GM12878 (cell line): ENCODE results near the gene ARHGAP12. TPM values are rescaled to one million over a fixed set of nuclear protein-coding genes. Genes with fewer than 3 reads are reported as not detected.

Experiments used
- ATAC-seq: fragments of 200-7000 bp; cut with Tn5 transposase; 3 replicates; pipeline ENCODE4 v1.9.1; 2020; ENCODE audit warnings: mild to moderate bottlenecking, moderate library complexity
- BruUV-seq: library from RNA; stranded (reverse); fragments of 400-500 nt; replicated peaks from 2 replicates; lab custom pipeline; 2021; lab: Mats Ljungman, UMichigan
- CTCF ChIA-PET: fragments of 300-600 bp; sonication (Branson Sonifier 250); formaldehyde crosslinking; extraction: SDS; loops from one replicate; lab custom pipeline; 2021; ENCODE audit warnings: inconsistent platforms; lab: Yijun Ruan, JAX
- POLR2A ChIA-PET: fragments of 350-600 bp; formaldehyde crosslinking; extraction: SDS; loops from one replicate; lab custom pipeline; 2021; ENCODE audit warnings: inconsistent platforms; lab: Charles Lee
- RAD21 ChIA-PET: fragments of 300-600 bp; sonication (Branson Sonifier 250); formaldehyde crosslinking; loops from one replicate; lab custom pipeline; 2023; ENCODE audit warnings: antibody characterized with exemption; ENCODE audit not compliant: unreplicated experiment; lab: Charles Lee
- SMC1A ChIA-PET: fragments of 300-600 bp; sonication (Branson Sonifier 250); formaldehyde crosslinking; loops from one replicate; lab custom pipeline; 2023; ENCODE audit not compliant: unreplicated experiment, uncharacterized antibody; lab: Charles Lee
- DNase-seq: peaks from one replicate; pipeline ENCODE4 v3.0.0-alpha.2; 2011; ENCODE audit warnings: low read depth, low spot score
- FAIRE-seq: peaks from 3 replicates; lab custom pipeline; 2011; peaks lifted over from hg19 to GRCh38; lab: Jason Lieb, UNC
- H2AFZ ChIP-seq: 2 replicates; pipeline ENCODE4 v1.6.0; 2011; ENCODE audit warnings: low read depth, low read length, control low read depth; ENCODE audit not compliant: control insufficient read depth
- H3K27ac ChIP-seq: 2 replicates; pipeline ENCODE4 v1.5.1; 2011; ENCODE audit warnings: control low read depth; ENCODE audit not compliant: control insufficient read depth, insufficient read depth
- H3K27me3 ChIP-seq, 2 experiments: replicated peaks in 1 of 2; 2 replicates each; pipeline versions ENCODE4 v1.6.0 to v1.6.1; 2011; ENCODE audit warnings: low read length in 1 of 2; ENCODE audit not compliant: control insufficient read depth in 2 of 2, insufficient read depth in 2 of 2
- H3K36me3 ChIP-seq, 2 experiments: 2 replicates each; pipeline ENCODE4 v1.5.1; 2011; ENCODE audit warnings: low read length in 1 of 2; ENCODE audit not compliant: control insufficient read depth in 2 of 2, insufficient read depth in 2 of 2
- H3K4me1 ChIP-seq: 2 replicates; pipeline ENCODE4 v1.6.1; 2011; ENCODE audit warnings: mild to moderate bottlenecking, low read length, moderate library complexity, mixed read lengths; ENCODE audit not compliant: control insufficient read depth, insufficient read depth
- H3K4me2 ChIP-seq: 2 replicates; pipeline ENCODE4 v1.6.0; 2011; ENCODE audit warnings: control low read depth; ENCODE audit not compliant: control insufficient read depth, insufficient read depth
- H3K4me3 ChIP-seq: fragments of 200-600 bp; sonication (generic); 2 replicates; pipeline ENCODE4 v1.5.1; 2016
- H3K79me2 ChIP-seq: 2 replicates; pipeline ENCODE4 v1.6.0; 2011; ENCODE audit warnings: low read length; ENCODE audit not compliant: control insufficient read depth, insufficient read depth
- H3K9ac ChIP-seq: 2 replicates; pipeline ENCODE4 v1.8.0; 2011; ENCODE audit warnings: low read length, control low read depth, mixed read lengths; ENCODE audit not compliant: control insufficient read depth, insufficient read depth
- H3K9me3 ChIP-seq: replicated peaks from 3 replicates; pipeline ENCODE4 v1.5.1; 2011; ENCODE audit warnings: mild to moderate bottlenecking, low read length; ENCODE audit not compliant: control insufficient read depth, insufficient read depth
- H4K20me1 ChIP-seq: 2 replicates; pipeline ENCODE4 v1.6.0; 2011; ENCODE audit not compliant: control insufficient read depth, insufficient read depth
- CBX5 ChIP-seq: sonication (generic); IDR thresholded peaks from 2 replicates; pipeline ENCODE4 v1.6.1; 2016; ENCODE audit warnings: low read depth, moderate library complexity, mild to moderate bottlenecking, inconsistent platforms
- RAD21 ChIP-seq: IDR thresholded peaks from 2 replicates; pipeline ENCODE4 v1.6.1; 2011; ENCODE audit warnings: mild to moderate bottlenecking, low read depth, low read length, moderate library complexity; ENCODE audit not compliant: insufficient read depth
- SMC3 ChIP-seq: IDR thresholded peaks from 2 replicates; pipeline ENCODE4 v1.6.1; 2011; ENCODE audit warnings: low read length, improper control_type of control experiment, borderline replicate concordance
- SPI1 ChIP-seq: IDR thresholded peaks from 2 replicates; pipeline ENCODE4 v1.6.1; 2011; ENCODE audit warnings: low read depth, mild to moderate bottlenecking, low read length, moderate library complexity, borderline replicate concordance; ENCODE audit not compliant: insufficient read depth
- YY1 ChIP-seq: IDR thresholded peaks from 2 replicates; pipeline ENCODE4 v1.6.1; 2011; ENCODE audit warnings: low read depth, mild to moderate bottlenecking, low read length
- ZNF24 ChIP-seq: fragments of 450-650 bp; IDR thresholded peaks from 2 replicates; pipeline ENCODE4 v1.6.1; 2017; ENCODE audit warnings: antibody characterized with exemption, mild to moderate bottlenecking
- WGBS: methylation state at CpG from one replicate; pipeline ENCODE4 v1.1.6; 2016; ENCODE audit warnings: low lambda C conversion rate; ENCODE audit not compliant: insufficient replicate concordance, insufficient coverage; ENCODE audit errors: missing lambda C conversion rate; 5-methylcytosine and 5-hydroxymethylcytosine counted together
- in situ Hi-C: fragments of 300-500 bp; cut with MboI; formaldehyde crosslinking; loops from 9 replicates; pipeline ENCODE4 v1.14.3; 2018; ENCODE audit warnings: mixed read lengths
- intact Hi-C: fragments of 100-400 bp; cut with micrococcal nuclease; formaldehyde crosslinking; loops from one replicate; pipeline ENCODE4 v1.14.2; 2022; ENCODE audit not compliant: unreplicated experiment
- polyA plus RNA-seq, 11 experiments: library from polyadenylated mRNA; depleted of rRNA in 4 of 11; unstranded in 6 of 11; stranded (reverse) in 5 of 11; fragments of >200 nt; fragmentation: Nextera tagmentation in 4 of 11; fragmentation: Illumina TruSeq in 1 of 11; extraction: Ambion mirVana in 4 of 11; extraction: Trizol in 1 of 11; gene quantifications; 1 replicate in 1 of 11; 2 replicates in 10 of 11; pipeline versions ENCODE4 v1.2.1 to v1.2.3, GENCODE V29; 2011 to 2016; ENCODE audit warnings: inconsistent platforms in 2 of 11, missing spikeins in 2 of 11, low read depth in 1 of 11
- total RNA-seq, 4 experiments: library from RNA; depleted of rRNA in 3 of 4; stranded (reverse); fragments of >200 nt in 3 of 4; fragmentation: Illumina TruSeq in 1 of 4; extraction: Trizol in 1 of 4; gene quantifications; 2 replicates each; pipeline versions ENCODE4 v1.2.1 to v1.2.3, GENCODE V29; 2013 to 2021
- TF ChIP-seq, protein P1 (sequence below): fragments of 450-650 bp; IDR thresholded peaks from 2 replicates; pipeline ENCODE4 v1.6.1; 2018; ENCODE audit warnings: mild to moderate bottlenecking, low read depth, moderate library complexity; ENCODE audit not compliant: partially characterized antibody
- TF ChIP-seq, protein P2 (sequence below), 3 experiments: IDR thresholded peaks in 2 of 3; conservative IDR thresholded peaks in 1 of 3; 2 replicates each; pipeline ENCODE4 v1.5.1; 2011; ENCODE audit warnings: low read depth in 3 of 3, low read length in 3 of 3, mild to moderate bottlenecking in 3 of 3, control low read depth in 2 of 3, moderate library complexity in 2 of 3, inconsistent platforms in 1 of 3, mixed read lengths in 1 of 3; ENCODE audit not compliant: control insufficient read depth in 2 of 3, insufficient read depth in 1 of 3; ENCODE audit errors: extremely low read depth in 1 of 3

The ARHGAP12 gene
- total and polyA plus RNA-seq, 10 of the 15 experiments (the other 5 are each of a cell fraction or from before 2014, with no cell fraction given), result 5.4 to 15.6 (median 8.5) TPM

DNA sequence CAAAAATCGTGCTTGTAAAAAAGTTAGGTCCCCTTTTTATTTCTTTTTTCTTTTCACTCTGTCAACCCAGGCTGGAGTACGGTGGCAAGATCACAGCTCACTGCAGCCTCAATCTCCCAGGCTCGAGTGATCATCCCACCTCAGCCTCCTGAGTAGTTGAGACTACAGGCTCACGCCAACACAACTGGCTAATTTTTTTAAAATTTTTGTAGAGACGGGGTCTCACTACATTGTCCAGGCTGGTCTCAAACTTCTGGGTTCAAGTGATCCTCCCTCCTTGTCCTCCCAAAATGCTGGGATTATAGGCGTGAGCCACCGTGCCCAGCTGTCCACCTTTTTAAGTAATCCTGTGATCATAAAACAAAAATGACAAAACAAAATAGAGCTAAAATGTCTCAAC is 19.4 kb upstream of the ARHGAP12 start (continued):
- TF ChIP-seq, protein P1, sequence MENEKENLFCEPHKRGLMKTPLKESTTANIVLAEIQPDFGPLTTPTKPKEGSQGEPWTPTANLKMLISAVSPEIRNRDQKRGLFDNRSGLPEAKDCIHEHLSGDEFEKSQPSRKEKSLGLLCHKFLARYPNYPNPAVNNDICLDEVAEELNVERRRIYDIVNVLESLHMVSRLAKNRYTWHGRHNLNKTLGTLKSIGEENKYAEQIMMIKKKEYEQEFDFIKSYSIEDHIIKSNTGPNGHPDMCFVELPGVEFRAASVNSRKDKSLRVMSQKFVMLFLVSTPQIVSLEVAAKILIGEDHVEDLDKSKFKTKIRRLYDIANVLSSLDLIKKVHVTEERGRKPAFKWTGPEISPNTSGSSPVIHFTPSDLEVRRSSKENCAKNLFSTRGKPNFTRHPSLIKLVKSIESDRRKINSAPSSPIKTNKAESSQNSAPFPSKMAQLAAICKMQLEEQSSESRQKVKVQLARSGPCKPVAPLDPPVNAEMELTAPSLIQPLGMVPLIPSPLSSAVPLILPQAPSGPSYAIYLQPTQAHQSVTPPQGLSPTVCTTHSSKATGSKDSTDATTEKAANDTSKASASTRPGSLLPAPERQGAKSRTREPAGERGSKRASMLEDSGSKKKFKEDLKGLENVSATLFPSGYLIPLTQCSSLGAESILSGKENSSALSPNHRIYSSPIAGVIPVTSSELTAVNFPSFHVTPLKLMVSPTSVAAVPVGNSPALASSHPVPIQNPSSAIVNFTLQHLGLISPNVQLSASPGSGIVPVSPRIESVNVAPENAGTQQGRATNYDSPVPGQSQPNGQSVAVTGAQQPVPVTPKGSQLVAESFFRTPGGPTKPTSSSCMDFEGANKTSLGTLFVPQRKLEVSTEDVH, result no peak
- TF ChIP-seq ZNF24, result no peak
- TF ChIP-seq, all 136 proteins: peak for 0

DNA sequence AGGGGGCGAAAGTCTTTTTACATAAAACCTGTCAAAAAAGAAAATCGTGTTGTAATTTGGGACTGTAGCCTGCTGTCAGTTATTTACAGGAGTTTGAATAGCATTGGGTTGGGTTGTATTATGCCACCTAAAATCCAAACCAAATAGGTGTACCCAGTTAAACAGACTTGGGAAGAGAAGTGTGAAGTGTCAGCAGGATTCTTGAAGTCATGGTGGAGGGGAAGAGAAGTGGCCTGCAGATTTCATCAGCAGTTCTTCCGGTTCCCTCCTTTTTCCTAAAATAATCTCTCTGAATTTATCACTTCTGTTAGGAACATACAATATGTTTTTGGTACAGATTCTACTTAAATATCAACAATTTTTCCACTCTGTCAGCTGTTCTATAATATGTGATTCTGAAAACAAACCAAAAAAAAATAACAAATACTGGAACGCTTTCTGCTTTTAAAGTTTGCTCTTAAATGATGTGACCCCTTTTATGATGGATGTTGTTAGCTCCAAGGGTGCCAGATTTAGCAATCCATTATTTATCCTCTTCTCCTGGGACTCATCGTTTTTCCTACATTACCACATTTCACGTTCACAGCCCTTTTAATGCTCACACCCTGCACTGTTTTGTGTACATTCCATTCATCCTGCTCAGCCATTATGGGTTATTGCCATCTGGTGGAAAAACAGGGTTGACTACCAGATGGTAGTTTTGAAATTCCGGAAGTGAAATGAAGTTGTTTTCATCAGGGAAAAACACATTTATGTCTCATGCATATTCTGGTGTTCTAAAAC is 18.7 kb upstream of the ARHGAP12 start:
- intact Hi-C loops (loop anchor here (5.0 kb wide), 1 partner anchor 85 kb away; no protein-coding TSS in a partner anchor), in situ Hi-C loops (no loop called here)
- H3K27ac ChIP-seq, result no peak overlapping the region
- H3K79me2 ChIP-seq, result no peaks in the 10 kb centered on the region
- H3K9ac ChIP-seq, result no peak overlapping the region
- H3K9me3 ChIP-seq, result no peaks in the 10 kb centered on the region
- no peaks in the 10 kb centered on the region for H3K27me3 ChIP-seq
- no peaks in the 10 kb centered on the region for H3K36me3 ChIP-seq
- no peak for DNase-seq
- TF ChIP-seq YY1, result 0 out of 2 replicates have a peak, but pooled peaks have one; percentile 23
- no peak for TF ChIP-seq SPI1
- TF ChIP-seq SMC3, result peak; percentile 41; the same call in 1 of the 2 replicates
- TF ChIP-seq, protein P2, sequence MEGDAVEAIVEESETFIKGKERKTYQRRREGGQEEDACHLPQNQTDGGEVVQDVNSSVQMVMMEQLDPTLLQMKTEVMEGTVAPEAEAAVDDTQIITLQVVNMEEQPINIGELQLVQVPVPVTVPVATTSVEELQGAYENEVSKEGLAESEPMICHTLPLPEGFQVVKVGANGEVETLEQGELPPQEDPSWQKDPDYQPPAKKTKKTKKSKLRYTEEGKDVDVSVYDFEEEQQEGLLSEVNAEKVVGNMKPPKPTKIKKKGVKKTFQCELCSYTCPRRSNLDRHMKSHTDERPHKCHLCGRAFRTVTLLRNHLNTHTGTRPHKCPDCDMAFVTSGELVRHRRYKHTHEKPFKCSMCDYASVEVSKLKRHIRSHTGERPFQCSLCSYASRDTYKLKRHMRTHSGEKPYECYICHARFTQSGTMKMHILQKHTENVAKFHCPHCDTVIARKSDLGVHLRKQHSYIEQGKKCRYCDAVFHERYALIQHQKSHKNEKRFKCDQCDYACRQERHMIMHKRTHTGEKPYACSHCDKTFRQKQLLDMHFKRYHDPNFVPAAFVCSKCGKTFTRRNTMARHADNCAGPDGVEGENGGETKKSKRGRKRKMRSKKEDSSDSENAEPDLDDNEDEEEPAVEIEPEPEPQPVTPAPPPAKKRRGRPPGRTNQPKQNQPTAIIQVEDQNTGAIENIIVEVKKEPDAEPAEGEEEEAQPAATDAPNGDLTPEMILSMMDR (IDR thresholded peaks at IDR 0.05 in 2 of 3, conservative IDR thresholded peaks at IDR 0.05 in 1 of 3; ENCODE audit: control insufficient read depth in 2 of 3, extremely low read depth in 1 of 3, insufficient read depth in 1 of 3, low read depth in 3 of 3, low read length in 3 of 3), result peak in 1 of 3 experiments; percentile 44; a peak in 3 of 6 replicates
- TF ChIP-seq RAD21, result peak; percentile 36; the same call in 1 of the 2 replicates
- no peak for TF ChIP-seq CBX5
- H2AFZ ChIP-seq, result peak overlapping the region; percentile 30; the same call in 1 of the 2 replicates
- H4K20me1 ChIP-seq, result no peaks in the 10 kb centered on the region
- BruUV-seq, result no TSS peak
- H3K4me2 ChIP-seq, result no peak overlapping the region
- ChIA-PET CTCF (interaction anchor here (0.8 to 4.4 kb wide), 9 partner anchors 11 to 253 kb away, joined by 3 to 54 read pairs (median 3); no protein-coding TSS in a partner anchor), POLR2A (interaction anchor here (0.9 kb wide), 1 partner anchor 85 kb away, joined by 3 read pairs; no protein-coding TSS in a partner anchor), SMC1A (interaction anchor here (0.6 to 4.6 kb wide), 9 partner anchors 16 to 996 kb away, joined by 3 to 60 read pairs (median 4); no protein-coding TSS in a partner anchor), RAD21 (interaction anchor here (1.6 to 4.2 kb wide), 2 partner anchors 17 to 85 kb away, joined by 5 to 34 read pairs; no protein-coding TSS in a partner anchor)
- FAIRE-seq, result no peak
- WGBS, result 78% methylated on average over 7 of the region's 7 CpGs
- no peak overlapping the region for H3K4me3 ChIP-seq
- no peaks in the 10 kb centered on the region for H3K4me1 ChIP-seq
- peak; percentile 61 for ATAC-seq
